Heart right ventricle (tissue), 16 donors: ENCODE results near the gene LCTL. TPM values are rescaled to one million over a fixed set of nuclear protein-coding genes. Genes with fewer than 3 reads are reported as not detected.
A peak's percentile ranks its signal among the peaks of the same experiment; 100 is the strongest.

Experiments used
- ATAC-seq, 8 donors: fragments of 200-7000 bp; cut with Tn5 transposase; one replicate each; pipeline ENCODE4 v1.9.1; 2020; ENCODE audit warnings: mild to moderate bottlenecking in 8 of 8, moderate library complexity in 8 of 8, moderate number of reproducible peaks in 1 of 8
- DNase-seq, 2 donors: peaks; one replicate each; pipeline ENCODE4 v3.0.0-alpha.2; 2020
- H3K27ac ChIP-seq, 10 donors: fragments of 200-600 bp; sonication (generic) in 2 of 10; one replicate each; pipeline versions ENCODE4 v1.5.0 to v1.8.0; 2020 to 2022; ENCODE audit warnings: mild to moderate bottlenecking in 3 of 10
- H3K27me3 ChIP-seq, 7 donors: fragments of 200-600 bp; one replicate each; pipeline ENCODE4 v1.8.0; 2021 to 2022; ENCODE audit warnings: mild to moderate bottlenecking in 2 of 7
- H3K36me3 ChIP-seq, 9 donors: fragments of 200-600 bp; sonication (generic) in 1 of 9; one replicate each; pipeline versions ENCODE4 v1.5.0 to v1.8.0; 2020 to 2022; ENCODE audit warnings: mild to moderate bottlenecking in 2 of 9
- H3K4me1 ChIP-seq, 9 donors: fragments of 200-600 bp; sonication (generic) in 1 of 9; one replicate each; pipeline versions ENCODE4 v1.5.0 to v1.8.0; 2020 to 2022; ENCODE audit warnings: mild to moderate bottlenecking in 4 of 9
- H3K4me3 ChIP-seq, 10 donors: fragments of 200-600 bp; sonication (generic) in 2 of 10; one replicate each; pipeline versions ENCODE4 v1.5.0 to v1.8.0; 2020 to 2022; ENCODE audit warnings: mild to moderate bottlenecking in 7 of 10, moderate library complexity in 2 of 10
- H3K9me3 ChIP-seq, 11 donors: fragments of 200-600 bp in 10 of 11; sonication (generic) in 2 of 11; one replicate each; pipeline versions ENCODE4 v1.5.0 to v1.8.0; 2013 to 2022; ENCODE audit warnings: mild to moderate bottlenecking in 2 of 11, control low read depth in 1 of 11, moderate library complexity in 1 of 11
- WGBS, 2 donors: extraction: QIAGEN DNeasy Blood & Tissue Kit; methylation state at CpG; one replicate each; pipeline ENCODE4 v1.1.7; 2013; ENCODE audit warnings: inconsistent platforms in 1 of 2; 5-methylcytosine and 5-hydroxymethylcytosine counted together
- intact Hi-C, 10 donors: fragments of 100-400 bp; cut with DNase I; formaldehyde crosslinking; loops; one replicate each; pipeline versions ENCODE4 v1.11.1 to v1.14.2; 2022
- polyA plus RNA-seq, 2 donors: library from polyadenylated mRNA; stranded (reverse); fragments of 200-250 nt; gene quantifications; one replicate each; pipeline ENCODE4 v1.2.3, GENCODE V29; 2013
- total RNA-seq, 10 donors: library from RNA; stranded (reverse); fragmentation: NEBNext Ultra II Directional in 3 of 10; extraction: Animal tissue kit (Norgen Biotek cat#: 25700) in 3 of 10; gene quantifications; one replicate each; pipeline versions ENCODE4 v1.2.1 to v1.2.4, GENCODE V29; 2021 to 2023
- TF ChIP-seq, protein P1 (sequence below), 9 donors: fragments of 200-600 bp; sonication (generic) in 2 of 9; IDR thresholded peaks; one replicate each; pipeline versions ENCODE4 v1.5.0 to v1.8.0; 2021 to 2022; ENCODE audit warnings: antibody characterized with exemption in 9 of 9, mild to moderate bottlenecking in 5 of 9, moderate library complexity in 1 of 9
- donor health status: Arrhythmogenic right ventricular cardiomyopathy.
- donor health status: ischemic (EF 13 %, LVEDD 7.1; RV severe dilation, severe dysfunction).
- donor health status: healthy with polysubstance abuse.
- donor health status: DM: no; HTN: yes; CAD: no.
- donor health status: DM: no; HTN: no; CAD: no.
- donor health status: ischemic (EF 25% LVEDD 6.9; RV normal size, moderate dysfunction).
- donor health status: ischemic (EF 25% LVEDD 5.7; RV mildly dilated, moderate dysfunction).
- donor health status: healthy.
- donor health status: DM: yes; HTN: yes; CAD: no.
- donor health status: Ischemic cardiomyopathy.
- donor health status: ischemic (EF 35%, LVEDD 5.7; RV mildly dilated, moderate dysfunction).
- donor health status: nonischemic (EF 11% LVEDD 7.7; RV severe dilation, severe dysfunction).
- donor health status: DM: yes; HTN: yes; CAD: no.
- donor health status: PGD.
- donor health status: ischemic (EF 29% LVEDD 5.4; RV normal size, mild dysfunction).
- donor health status: nonischemic (EF 23%, LVEDD 6.1; RV moderate dilation, normal function).

The LCTL gene
- total and polyA plus RNA-seq, 12 donors, result 0.16 TPM; not detected in 11

DNA sequence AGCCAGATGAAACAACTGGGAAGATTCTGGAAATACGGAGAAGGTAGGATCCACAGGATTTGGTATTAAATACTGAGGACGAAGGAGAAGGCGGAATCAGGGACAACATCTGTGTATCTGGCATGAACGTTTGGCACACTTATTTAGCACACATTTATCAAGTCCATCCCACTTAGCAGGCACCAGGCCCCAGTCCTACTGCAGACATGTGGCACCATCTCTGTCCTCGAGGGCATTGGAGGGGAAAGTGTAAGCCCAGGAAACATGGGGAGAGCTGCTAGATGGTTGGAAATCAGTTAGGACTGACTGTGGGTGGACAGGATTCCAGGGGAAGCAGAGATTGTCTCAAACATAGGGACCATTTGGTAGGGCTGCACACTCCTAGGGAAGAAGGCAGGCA lies 29.0 kb upstream of the LCTL start:
- TF ChIP-seq, protein P1, sequence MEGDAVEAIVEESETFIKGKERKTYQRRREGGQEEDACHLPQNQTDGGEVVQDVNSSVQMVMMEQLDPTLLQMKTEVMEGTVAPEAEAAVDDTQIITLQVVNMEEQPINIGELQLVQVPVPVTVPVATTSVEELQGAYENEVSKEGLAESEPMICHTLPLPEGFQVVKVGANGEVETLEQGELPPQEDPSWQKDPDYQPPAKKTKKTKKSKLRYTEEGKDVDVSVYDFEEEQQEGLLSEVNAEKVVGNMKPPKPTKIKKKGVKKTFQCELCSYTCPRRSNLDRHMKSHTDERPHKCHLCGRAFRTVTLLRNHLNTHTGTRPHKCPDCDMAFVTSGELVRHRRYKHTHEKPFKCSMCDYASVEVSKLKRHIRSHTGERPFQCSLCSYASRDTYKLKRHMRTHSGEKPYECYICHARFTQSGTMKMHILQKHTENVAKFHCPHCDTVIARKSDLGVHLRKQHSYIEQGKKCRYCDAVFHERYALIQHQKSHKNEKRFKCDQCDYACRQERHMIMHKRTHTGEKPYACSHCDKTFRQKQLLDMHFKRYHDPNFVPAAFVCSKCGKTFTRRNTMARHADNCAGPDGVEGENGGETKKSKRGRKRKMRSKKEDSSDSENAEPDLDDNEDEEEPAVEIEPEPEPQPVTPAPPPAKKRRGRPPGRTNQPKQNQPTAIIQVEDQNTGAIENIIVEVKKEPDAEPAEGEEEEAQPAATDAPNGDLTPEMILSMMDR (IDR thresholded peaks at IDR 0.05), result no peak
- no peaks in the 10 kb centered on the region for H3K9me3 ChIP-seq
- intact Hi-C loops, result no loop called here
- H3K4me3 ChIP-seq, result no peak overlapping the region
- H3K36me3 ChIP-seq, result no peaks in the 10 kb centered on the region
- DNase-seq (no peak), ATAC-seq (no peak)
- WGBS, 2 donors, result 78% methylated on average over 5 of the region's 5 CpGs
- no peaks in the 10 kb centered on the region for H3K27me3 ChIP-seq
- H3K4me1 ChIP-seq, result no peaks in the 10 kb centered on the region
- no peak overlapping the region for H3K27ac ChIP-seq

DNA sequence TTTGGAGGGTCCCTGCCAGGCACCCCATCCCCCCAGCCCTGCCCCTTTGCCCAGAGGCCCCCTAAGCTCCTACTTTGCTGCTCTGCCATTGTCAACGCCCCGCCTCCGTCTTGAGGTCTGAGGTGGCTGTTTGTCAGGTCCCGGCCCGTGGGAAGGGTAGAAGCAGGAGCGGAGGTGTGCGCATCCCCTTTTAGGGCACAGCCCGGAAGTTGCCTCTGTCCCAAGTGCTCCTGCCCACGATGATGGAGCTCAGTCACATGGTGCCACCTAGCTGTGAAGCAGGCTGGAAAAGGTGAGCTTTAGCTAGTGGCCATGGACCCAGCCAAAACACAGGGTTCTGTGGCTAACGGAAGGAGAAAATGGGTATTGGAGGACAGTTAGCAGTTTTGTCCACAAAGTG lies 28.5 kb upstream of the LCTL start:
- no peaks in the 10 kb centered on the region for H3K27me3 ChIP-seq
- no peak overlapping the region for H3K4me3 ChIP-seq
- H3K4me1 ChIP-seq, result no peaks in the 10 kb centered on the region
- ATAC-seq, result peak in 2 of 8 donors; percentile 13 to 28
- H3K36me3 ChIP-seq, result no peaks in the 10 kb centered on the region
- no peaks in the 10 kb centered on the region for H3K9me3 ChIP-seq
- WGBS, 2 donors, result 82 to 85% methylated on average over 10 of the region's 10 CpGs
- TF ChIP-seq, protein P1 (IDR thresholded peaks at IDR 0.05), result peak in 1 of 9 donors; percentile 10
- H3K27ac ChIP-seq, result no peak overlapping the region
- intact Hi-C loops, result no loop called here
- DNase-seq, result no peak

DNA sequence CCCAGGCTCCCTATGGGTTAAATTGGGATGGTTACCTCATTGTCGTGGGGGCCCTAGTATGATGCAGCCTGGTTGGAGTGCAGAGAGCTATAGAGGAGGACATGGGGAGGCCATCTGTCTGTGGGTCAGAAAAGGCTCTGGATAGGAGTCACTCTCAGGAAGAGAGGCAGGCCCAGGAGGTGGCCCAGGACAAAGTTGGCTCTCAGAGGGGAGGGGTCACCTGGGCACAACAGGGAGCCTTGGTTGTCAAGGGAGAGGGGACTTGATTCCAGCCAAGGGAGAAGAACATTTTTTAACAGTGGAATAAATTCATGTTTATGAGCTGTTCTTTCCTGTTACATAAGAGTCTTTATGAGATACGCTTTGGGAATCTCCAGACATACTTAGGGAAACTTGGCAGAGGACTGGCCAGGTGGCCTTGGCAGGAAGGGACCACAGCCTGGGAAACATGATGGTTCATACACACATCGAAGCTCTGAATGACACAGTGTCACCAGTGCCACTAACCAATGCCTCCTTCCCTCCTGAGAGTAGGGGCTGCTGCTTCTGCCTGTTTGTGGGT lies 27.5 kb upstream of the LCTL start:
- Histone ChIP-seq H3K4me3 (no peak overlapping the region), H3K36me3 (no peaks in the 10 kb centered on the region), H3K27me3 (no peaks in the 10 kb centered on the region), H3K4me1 (no peaks in the 10 kb centered on the region), H3K27ac (no peak overlapping the region), H3K9me3 (no peaks in the 10 kb centered on the region)
- TF ChIP-seq, protein P1 (IDR thresholded peaks at IDR 0.05), result no peak
- ATAC-seq (no peak), DNase-seq (no peak)
- intact Hi-C loops, result no loop called here
- WGBS, 2 donors, result 60 to 64% methylated on average over 3 of the region's 3 CpGs

DNA sequence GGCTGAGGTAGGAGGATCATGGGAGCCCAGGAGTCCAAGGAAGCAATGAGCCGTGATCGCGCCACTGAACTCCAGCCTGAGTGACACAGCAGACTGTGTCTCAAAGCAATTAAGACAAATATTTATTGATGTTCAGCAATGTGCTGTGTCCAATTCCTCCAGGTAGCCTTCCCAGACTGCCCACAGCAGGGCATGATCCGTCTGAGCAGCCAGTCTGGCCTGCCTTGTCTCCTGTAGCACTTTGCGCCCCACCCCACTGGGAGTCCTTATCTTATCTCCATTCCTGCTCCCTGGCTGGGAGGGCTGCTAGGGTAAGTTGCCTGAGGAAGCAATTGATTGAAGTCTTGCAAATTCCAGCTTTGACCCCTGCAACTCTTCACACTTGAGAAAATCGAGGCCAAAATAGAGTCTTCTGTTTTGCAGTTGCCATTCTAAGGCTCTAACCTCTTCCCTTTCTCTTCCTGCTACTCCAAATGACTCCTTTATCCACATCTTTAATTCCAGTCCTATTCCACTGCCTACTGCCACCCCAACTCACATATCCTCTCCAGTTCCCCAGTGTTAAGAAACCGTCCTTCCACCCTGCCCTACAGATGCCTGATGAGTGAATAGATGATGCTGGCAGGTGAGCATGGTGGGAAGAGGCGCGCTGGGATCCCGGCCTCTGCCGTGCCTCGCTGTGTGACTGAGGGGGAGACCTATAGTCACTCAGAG lies 26.9 kb upstream of the LCTL start:
- no peak for ATAC-seq
- Histone ChIP-seq H3K27ac (no peak overlapping the region), H3K4me1 (peaks cover 0 to 5% (median 3%) of the 10 kb centered on the region in 9 donors), H3K27me3 (no peaks in the 10 kb centered on the region), H3K9me3 (no peaks in the 10 kb centered on the region), H3K36me3 (no peaks in the 10 kb centered on the region), H3K4me3 (no peak overlapping the region)
- DNase-seq, result no peak
- TF ChIP-seq, protein P1 (IDR thresholded peaks at IDR 0.05), result no peak
- 78 to 79% methylated on average over 12 of the region's 12 CpGs for WGBS, 2 donors
- intact Hi-C loops, result no loop called here
